Measurements from ENCODE around the gene SLC25A38. TPM values are rescaled to one million over a fixed set of nuclear protein-coding genes. Genes with fewer than 3 reads are reported as not detected.

SLC25A38 gene
- total and polyA plus RNA-seq, 11 donors, result 13.6 to 34.8 (median 20.9) TPM

GRCh38 chr3:39406368-39407258, 23.4 kb downstream of the SLC25A38 start, which contains the start of gene RPSA:
Gene RPSA, plus strand, starts transcription at chr3:39406720. Its CDS starts 934 bp downstream, at chr3:39407654.
- H3K36me3 ChIP-seq, result peaks cover 0 to 41% (median 37%) of the 10 kb centered on the region in 9 donors
- peak within 1 kb of the TSS; percentile 64 to 95 (median 76) for H3K4me3 ChIP-seq
- 1% methylated on average over 36 to 63 of the region's 63 CpGs for WGBS, 4 donors
- H3K27me3 ChIP-seq, result no peaks in the 10 kb centered on the region
- H3K27ac ChIP-seq, result peak within 1 kb of the TSS; percentile 43 to 91 (median 86)
- H3K4me1 ChIP-seq, result peaks cover 4 to 40% (median 23%) of the 10 kb centered on the region in 12 donors
- H3K9me3 ChIP-seq, result no peaks in the 10 kb centered on the region
- ATAC-seq (peak; percentile 92 to 99 (median 96)), DNase-seq (peak; percentile 92 to 98 (median 95))
- peak; percentile 74 to 93 for TF ChIP-seq POLR2A (IDR thresholded peaks at IDR 0.05)
- TF ChIP-seq, protein P1, sequence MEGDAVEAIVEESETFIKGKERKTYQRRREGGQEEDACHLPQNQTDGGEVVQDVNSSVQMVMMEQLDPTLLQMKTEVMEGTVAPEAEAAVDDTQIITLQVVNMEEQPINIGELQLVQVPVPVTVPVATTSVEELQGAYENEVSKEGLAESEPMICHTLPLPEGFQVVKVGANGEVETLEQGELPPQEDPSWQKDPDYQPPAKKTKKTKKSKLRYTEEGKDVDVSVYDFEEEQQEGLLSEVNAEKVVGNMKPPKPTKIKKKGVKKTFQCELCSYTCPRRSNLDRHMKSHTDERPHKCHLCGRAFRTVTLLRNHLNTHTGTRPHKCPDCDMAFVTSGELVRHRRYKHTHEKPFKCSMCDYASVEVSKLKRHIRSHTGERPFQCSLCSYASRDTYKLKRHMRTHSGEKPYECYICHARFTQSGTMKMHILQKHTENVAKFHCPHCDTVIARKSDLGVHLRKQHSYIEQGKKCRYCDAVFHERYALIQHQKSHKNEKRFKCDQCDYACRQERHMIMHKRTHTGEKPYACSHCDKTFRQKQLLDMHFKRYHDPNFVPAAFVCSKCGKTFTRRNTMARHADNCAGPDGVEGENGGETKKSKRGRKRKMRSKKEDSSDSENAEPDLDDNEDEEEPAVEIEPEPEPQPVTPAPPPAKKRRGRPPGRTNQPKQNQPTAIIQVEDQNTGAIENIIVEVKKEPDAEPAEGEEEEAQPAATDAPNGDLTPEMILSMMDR (IDR thresholded peaks at IDR 0.05), result peak in 9 of 12 donors; percentile 13 to 57 (median 32)
- intact Hi-C loops (cut with DNase I), result loop anchor here in 1 of 10 donors (2.0 kb wide), 1 partner anchor 22 kb away; no protein-coding TSS in a partner anchor

- TF ChIP-seq, protein P1 (IDR thresholded peaks at IDR 0.05), result no peak
- TF ChIP-seq POLR2A (IDR thresholded peaks at IDR 0.05), result no peak
- intact Hi-C loops (cut with DNase I), result loop anchor here in 1 of 10 donors (2.0 kb wide), 1 partner anchor 22 kb away; no protein-coding TSS in a partner anchor
Observed at GRCh38 chr3:39407259-39407629, 24.1 kb downstream of the SLC25A38 start.

DNA sequence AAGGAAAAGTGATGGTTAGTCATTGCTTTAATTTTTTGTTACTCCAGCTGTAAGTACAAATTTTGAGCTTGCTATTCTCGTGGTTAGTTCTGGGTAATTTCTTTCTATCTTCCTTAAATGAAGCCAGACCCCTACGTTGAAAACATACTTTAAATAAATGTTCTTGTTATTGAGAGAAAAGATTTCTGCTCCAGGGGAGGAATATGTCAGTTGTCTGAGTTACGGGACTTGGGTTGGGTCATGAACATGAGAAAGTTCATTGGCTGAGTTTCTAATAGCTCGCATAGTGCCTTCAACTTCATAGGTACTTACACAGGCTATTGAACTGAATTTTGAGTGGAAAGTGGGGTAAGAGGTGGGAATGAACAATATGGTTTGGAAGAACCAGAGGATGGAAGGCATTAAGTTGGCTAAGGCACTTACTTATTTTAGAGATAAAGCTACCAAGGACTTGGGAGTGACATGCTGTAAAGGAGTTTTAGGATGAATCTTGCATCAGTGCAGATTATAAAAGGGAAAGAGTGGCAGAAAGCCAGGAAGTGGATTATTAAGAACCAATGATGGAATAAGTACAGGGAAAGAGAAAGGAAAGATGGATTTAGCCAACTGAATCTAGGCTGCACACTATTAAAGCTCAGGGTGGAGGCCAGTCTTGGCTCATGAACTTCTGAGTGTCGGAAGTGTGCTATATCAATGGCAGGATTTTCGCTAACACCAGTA, 24.8 kb downstream of the SLC25A38 start:
- H3K27ac ChIP-seq, result peak overlapping the region in 2 of 12 donors; percentile 28 to 91
- H3K27me3 ChIP-seq, result no peaks in the 10 kb centered on the region
- intact Hi-C loops (cut with DNase I), result loop anchor here in 1 of 10 donors (2.0 kb wide), 1 partner anchor 23 kb away; no protein-coding TSS in a partner anchor
- H3K36me3 ChIP-seq, result peaks cover 2 to 54% (median 50%) of the 10 kb centered on the region in 9 donors
- peaks cover 4 to 40% (median 23%) of the 10 kb centered on the region in 12 donors for H3K4me1 ChIP-seq
- DNase-seq (no peak), ATAC-seq (no peak)
- H3K4me3 ChIP-seq, result peak overlapping the region in 8 of 12 donors; percentile 74 to 95 (median 78)
- H3K9me3 ChIP-seq, result no peaks in the 10 kb centered on the region
- WGBS, 4 donors, result 78 to 83% (median 81%) methylated on average over 6 of the region's 6 CpGs
- no peak for TF ChIP-seq POLR2A (IDR thresholded peaks at IDR 0.05)
- TF ChIP-seq, protein P1 (IDR thresholded peaks at IDR 0.05), result no peak

More at GRCh38 chr3:39407259-39407629, 24.1 kb downstream of the SLC25A38 start:
- Histone ChIP-seq H3K4me1 (peaks cover 4 to 40% (median 23%) of the 10 kb centered on the region in 12 donors), H3K27me3 (no peaks in the 10 kb centered on the region), H3K27ac (peak overlapping the region; percentile 43 to 91 (median 86)), H3K36me3 (peaks cover 0 to 47% (median 43%) of the 10 kb centered on the region in 9 donors), H3K4me3 (peak overlapping the region; percentile 64 to 95 (median 76)), H3K9me3 (no peaks in the 10 kb centered on the region)
- no peak for DNase-seq
- ATAC-seq, result no peak
- WGBS, 4 donors, result 9 to 16% (median 12%) methylated on average over 9 of the region's 9 CpGs
